ENCODE data around the gene HSD3B2.

The HSD3B2 gene

GRCh38 chr1:119414950-119415349 lies at the start of gene HSD3B2:
Gene HSD3B2, plus strand, starts transcription at chr1:119415150. Its CDS starts 270 bp downstream, at chr1:119415420.
- Histone ChIP-seq H3K27ac (no peak within 1 kb of the TSS), H3K4me3 (no peak within 1 kb of the TSS)
- TF ChIP-seq CTCF (IDR thresholded peaks at IDR 0.05) = no peak
- DNase-seq (ENCODE audit: low spot score) = no peak

- DNase-seq (ENCODE audit: low spot score) = no peak
- Histone ChIP-seq H3K4me3 (no peak overlapping the region), H3K27ac (no peak overlapping the region)
- TF ChIP-seq CTCF (IDR thresholded peaks at IDR 0.05) = no peak
These were observed 48.5 kb upstream of the HSD3B2 start for GRCh38 chr1:119366424-119366823.

DNA sequence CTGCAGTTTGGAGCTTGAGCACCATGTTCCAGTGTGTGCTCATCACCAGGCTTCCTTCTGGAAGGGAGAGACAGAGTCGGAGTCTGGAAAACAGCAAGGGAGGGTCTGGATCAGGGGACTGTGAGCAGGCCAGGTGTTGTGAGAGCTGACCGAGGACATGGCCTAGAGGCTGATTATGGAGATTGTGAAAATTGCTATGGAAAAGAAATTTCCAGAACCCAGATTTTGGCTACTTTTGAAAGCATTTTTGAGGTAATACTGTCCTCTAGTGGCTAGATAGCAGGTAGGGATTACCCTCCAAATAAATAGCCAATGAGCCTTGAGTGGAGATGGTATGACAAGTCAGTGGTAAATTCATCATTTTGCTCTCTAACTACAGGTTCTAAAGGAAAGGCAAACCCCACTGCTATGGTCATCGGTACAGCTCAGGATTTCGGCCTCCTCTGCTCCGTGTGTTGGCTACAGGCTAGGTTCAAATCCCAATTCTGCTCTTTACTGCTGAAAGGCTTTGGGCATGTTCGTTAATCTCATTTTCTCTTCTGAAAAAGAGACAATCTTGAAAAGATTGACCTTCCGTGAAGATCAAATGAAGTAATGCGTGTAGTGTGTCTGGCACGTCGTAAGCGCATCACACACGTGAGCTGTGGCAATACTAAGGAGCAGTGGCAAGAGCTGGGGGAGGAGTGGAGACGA lies 47.4 kb upstream of the HSD3B2 start:
- peak; percentile 70 for TF ChIP-seq CTCF (IDR thresholded peaks at IDR 0.05)
- H3K27ac ChIP-seq = no peak overlapping the region
- no peak overlapping the region for H3K4me3 ChIP-seq
- no peak for DNase-seq (ENCODE audit: low spot score)

GRCh38 chr1:119368554-119368953 lies 46.4 kb upstream of the HSD3B2 start, which contains the start of gene HAO2:
Gene HAO2, plus strand, starts transcription at chr1:119368785. Its CDS starts 12,301 bp downstream, at chr1:119381086.
- no peak for TF ChIP-seq CTCF (IDR thresholded peaks at IDR 0.05)
- no peak for DNase-seq (ENCODE audit: low spot score)
- no peak within 1 kb of the TSS for H3K4me3 ChIP-seq
- no peak within 1 kb of the TSS for H3K27ac ChIP-seq

- Histone ChIP-seq H3K4me3 (no peak overlapping the region), H3K27ac (no peak overlapping the region)
- no peak for DNase-seq (ENCODE audit: low spot score)
- no peak for TF ChIP-seq CTCF (IDR thresholded peaks at IDR 0.05)
These were observed 44.2 kb upstream of the HSD3B2 start for GRCh38 chr1:119370748-119371147.

DNA sequence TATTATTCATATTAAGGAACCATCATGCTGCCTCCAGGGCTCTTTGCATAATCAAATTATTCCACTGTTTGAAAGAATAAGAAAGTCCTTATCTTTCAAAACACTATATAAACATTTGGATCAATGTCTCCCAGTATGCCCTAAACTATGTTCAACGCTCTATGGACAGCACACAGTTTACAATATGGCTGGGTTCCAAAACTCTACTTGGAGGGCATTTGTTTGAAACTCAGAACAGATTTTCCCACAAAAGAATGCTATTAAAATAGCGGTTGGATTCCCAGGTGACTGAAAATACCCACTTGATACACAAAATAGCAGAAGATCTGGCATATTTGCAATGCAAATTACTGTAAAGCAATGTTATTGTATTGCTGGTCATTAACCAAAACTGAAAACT lies 43.1 kb upstream of the HSD3B2 start:
- Histone ChIP-seq H3K27ac (no peak overlapping the region), H3K4me3 (no peak overlapping the region)
- DNase-seq (ENCODE audit: low spot score) = no peak
- TF ChIP-seq CTCF (IDR thresholded peaks at IDR 0.05) = no peak

DNA sequence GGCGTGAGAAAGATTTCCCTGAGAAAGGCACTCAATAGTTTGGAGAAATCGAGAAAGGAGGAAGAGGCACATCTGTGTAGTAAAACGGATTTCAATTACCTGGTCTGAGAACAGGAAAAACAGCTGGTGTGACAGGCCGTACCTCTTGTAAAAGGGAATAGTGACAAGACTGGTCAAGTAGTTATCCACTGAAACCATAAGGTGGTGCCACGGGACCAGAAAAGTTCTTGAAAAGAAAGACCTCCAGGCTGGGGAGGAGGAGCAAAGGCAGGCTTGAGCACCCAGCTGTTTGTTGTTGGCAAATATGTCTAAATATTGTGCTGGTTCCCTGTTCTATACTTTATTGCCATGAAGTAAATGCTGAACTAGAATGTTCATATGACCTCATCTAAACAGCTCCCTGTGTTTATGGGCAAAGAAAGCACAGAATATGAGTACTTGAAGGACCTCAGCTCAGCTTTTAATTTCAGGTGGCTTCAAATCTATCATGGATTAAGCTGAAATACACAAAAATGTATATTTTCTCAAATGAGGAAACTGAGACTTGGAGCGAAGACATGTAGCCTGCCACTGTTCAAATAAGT lies 42.4 kb upstream of the HSD3B2 start:
- H3K4me3 ChIP-seq = no peak overlapping the region
- H3K27ac ChIP-seq = no peak overlapping the region
- no peak for DNase-seq (ENCODE audit: low spot score)
- no peak for TF ChIP-seq CTCF (IDR thresholded peaks at IDR 0.05)

All from coronary artery (tissue), 2 donors.